K562 (cell line): Measurements from ENCODE around the gene RPL7A. TPM values are rescaled to one million over a fixed set of nuclear protein-coding genes. Genes with fewer than 3 reads are reported as not detected.

Experiments
- ATAC-seq: fragments of 200-7000 bp; cut with Tn5 transposase; 3 replicates; pipeline ENCODE4 v1.9.1; 2020; ENCODE audit warnings: moderate library complexity
- BruUV-seq: library from RNA; stranded (reverse); fragments of 400-500 nt; replicated peaks from 2 replicates; lab custom pipeline; 2021; lab: Mats Ljungman, UMichigan
- CTCF ChIA-PET: fragments of 300-600 bp; formaldehyde crosslinking; extraction: SDS; loops from one replicate; lab custom pipeline; 2021; ENCODE audit warnings: low intra/inter-chr PET ratio; lab: Yijun Ruan, JAX
- POLR2A ChIA-PET: fragments of 300-600, 350-650 bp; sonication (Branson Sonifier 250); formaldehyde crosslinking; extraction: SDS; loops from one replicate; lab custom pipeline; 2021; ENCODE audit warnings: antibody characterized with exemption, inconsistent platforms; lab: Yijun Ruan, JAX
- DNase-seq, 4 experiments: peaks; one replicate each; pipeline versions ENCODE4 v3.0.0 to v3.0.0-alpha.2; 2011 to 2018; ENCODE audit warnings: low spot score in 3 of 4, mixed read lengths in 3 of 4; ENCODE audit errors: extremely low read depth in 1 of 4
- FAIRE-seq: peaks from 2 replicates; lab custom pipeline; 2011; peaks lifted over from hg19 to GRCh38; lab: Jason Lieb, UNC
- H2AFZ ChIP-seq: 2 replicates; pipeline ENCODE4 v1.6.0; 2011; ENCODE audit warnings: low read depth, low read length, control low read depth, inconsistent platforms
- H3K27ac ChIP-seq: fragments of 200-600 bp; 3 replicates; pipeline ENCODE4 v1.8.0; 2011; ENCODE audit warnings: low read depth, mild to moderate bottlenecking, control low read depth, inconsistent platforms, low read length, moderate library complexity, mixed read lengths; ENCODE audit errors: extremely low read depth
- H3K27me3 ChIP-seq, 2 experiments: fragments of 300-600 bp in 1 of 2; 2 replicates in 1 of 2; 3 replicates in 1 of 2; pipeline versions ENCODE4 v1.6.0 to v1.8.0; 2011; ENCODE audit warnings: inconsistent platforms in 2 of 2, low read length in 2 of 2, mild to moderate bottlenecking in 1 of 2, mixed read lengths in 1 of 2, moderate library complexity in 1 of 2; ENCODE audit not compliant: control insufficient read depth in 2 of 2, insufficient read depth in 2 of 2
- H3K36me3 ChIP-seq: fragments of 300-600 bp; 3 replicates; pipeline ENCODE4 v1.8.0; 2011; ENCODE audit warnings: mild to moderate bottlenecking, low read length, inconsistent platforms; ENCODE audit not compliant: control insufficient read depth, insufficient read depth
- H3K4me1 ChIP-seq, 2 experiments: fragments of 200-600 bp in 1 of 2; replicated peaks in 1 of 2; 2 replicates in 1 of 2; 3 replicates in 1 of 2; pipeline versions ENCODE4 v1.5.1 to v1.8.0; 2011; ENCODE audit warnings: inconsistent platforms in 2 of 2, low read length in 2 of 2, mild to moderate bottlenecking in 1 of 2, mixed read lengths in 1 of 2, moderate library complexity in 1 of 2; ENCODE audit not compliant: control insufficient read depth in 2 of 2, insufficient read depth in 2 of 2
- H3K4me2 ChIP-seq: 2 replicates; pipeline ENCODE4 v1.6.1; 2011; ENCODE audit warnings: low read length, control low read depth, inconsistent platforms, mixed read lengths; ENCODE audit not compliant: insufficient read depth
- H3K4me3 ChIP-seq: fragments of 200-600 bp; sonication (generic), shearing (Covaris generic); 2 replicates; pipeline ENCODE4 v1.5.1; 2016; ENCODE audit warnings: control low read depth, inconsistent platforms
- H3K79me2 ChIP-seq: fragments of 200-600 bp; 3 replicates; pipeline ENCODE4 v1.8.0; 2011; ENCODE audit warnings: low read length, inconsistent platforms; ENCODE audit not compliant: control insufficient read depth, insufficient read depth
- H3K9ac ChIP-seq, 2 experiments: 2 replicates each; pipeline versions ENCODE4 v1.6.0 to v1.6.1; 2011; ENCODE audit warnings: low read depth in 2 of 2, low read length in 2 of 2, control low read depth in 1 of 2, inconsistent platforms in 1 of 2, mild to moderate bottlenecking in 1 of 2, mixed read lengths in 1 of 2; ENCODE audit not compliant: insufficient read depth in 1 of 2
- H3K9me1 ChIP-seq: one replicate; pipeline ENCODE4 v1.6.0; 2011; ENCODE audit warnings: inconsistent platforms, mild to moderate bottlenecking, low read length, moderate library complexity; ENCODE audit not compliant: control insufficient read depth, insufficient read depth
- H3K9me3 ChIP-seq: replicated peaks from 2 replicates; pipeline ENCODE4 v1.5.1; 2011; ENCODE audit warnings: low read depth, low read length, inconsistent platforms; ENCODE audit not compliant: control insufficient read depth, insufficient read depth
- H4K20me1 ChIP-seq: replicated peaks from 2 replicates; pipeline ENCODE4 v1.6.1; 2011; ENCODE audit warnings: low read length, inconsistent platforms, mixed read lengths; ENCODE audit not compliant: control insufficient read depth, insufficient read depth
- ARID1B ChIP-seq: fragments of 450-650 bp; IDR thresholded peaks from 2 replicates; pipeline ENCODE4 v1.6.1; 2016; ENCODE audit warnings: antibody characterized with exemption, mild to moderate bottlenecking, inconsistent platforms
- FUS ChIP-seq: fragments of 200-400 bp; formaldehyde crosslinking; optimal IDR thresholded peaks from 2 replicates; pipeline ENCODE3; 2017; ENCODE audit warnings: low read depth, low read length
- KAT2B ChIP-seq: IDR thresholded peaks from one replicate; pipeline ENCODE4 v1.6.1; 2012; ENCODE audit warnings: low read depth, mild to moderate bottlenecking, control low read depth, inconsistent platforms, low read length, moderate library complexity
- KLF10 ChIP-seq: fragments of 250-450 bp; sonication (Bioruptor Pico); IDR thresholded peaks from 2 replicates; pipeline ENCODE4 v1.6.1; 2021; ENCODE audit warnings: matching md5 sums
- MCM2 ChIP-seq: fragments of 450-650 bp; IDR thresholded peaks from 2 replicates; pipeline ENCODE4 v1.6.1; 2017; ENCODE audit warnings: low read depth, mild to moderate bottlenecking
- NFIC ChIP-seq: fragments of 450-650 bp; IDR thresholded peaks from 2 replicates; pipeline ENCODE4 v1.6.1; 2017; ENCODE audit warnings: mild to moderate bottlenecking, inconsistent platforms
- NFXL1 ChIP-seq: fragments of 450-650 bp; formaldehyde crosslinking; IDR thresholded peaks from 2 replicates; pipeline ENCODE4 v1.4.0; 2021; ENCODE audit warnings: mild to moderate bottlenecking
- NR2C2 ChIP-seq, 2 experiments: fragments of 200-800 bp in 1 of 2; sonication (Bioruptor generic) in 1 of 2; sonication (generic) in 1 of 2; formaldehyde crosslinking in 1 of 2; IDR thresholded peaks; 2 replicates each; pipeline versions ENCODE4 v1.6.1 to v1.8.0; 2016 to 2022; ENCODE audit warnings: mild to moderate bottlenecking in 1 of 2, missing compliant biosample characterization in 1 of 2, missing genetic modification characterization in 1 of 2, missing genetic modification reagents in 1 of 2
- OTX1 ChIP-seq: fragments of 450-650 bp; formaldehyde crosslinking; IDR thresholded peaks from 2 replicates; pipeline ENCODE4 v1.4.0; 2022; ENCODE audit warnings: mild to moderate bottlenecking
- SP1 ChIP-seq: sonication (generic); formaldehyde crosslinking; IDR thresholded peaks from 2 replicates; pipeline ENCODE4 v1.8.1; 2022; ENCODE audit warnings: mild to moderate bottlenecking, missing genetic modification reagents
- SREBF2 ChIP-seq: sonication (generic); formaldehyde crosslinking; IDR thresholded peaks from 2 replicates; pipeline ENCODE4 v1.4.0; 2020; ENCODE audit warnings: mild to moderate bottlenecking, missing genetic modification reagents
- YBX1 ChIP-seq: fragments of 450-650 bp; IDR thresholded peaks from 2 replicates; pipeline ENCODE4 v1.7.1; 2016; ENCODE audit warnings: mild to moderate bottlenecking
- ZFPM2 ChIP-seq: fragments of 250-450 bp; sonication (Bioruptor Pico); IDR thresholded peaks from 2 replicates; pipeline ENCODE4 v1.5.1; 2022; ENCODE audit warnings: mild to moderate bottlenecking
- ZNF507 ChIP-seq: conservative IDR thresholded peaks from 2 replicates; pipeline ENCODE4 v1.6.1; 2017; ENCODE audit warnings: missing genetic modification characterization, missing compliant biosample characterization
- ZNF717 ChIP-seq: fragments of 250-450 bp; sonication (Bioruptor Pico); IDR thresholded peaks from 2 replicates; pipeline ENCODE4 v1.5.0; 2021
- WGBS: fragments of 100-300 bp; shearing (Covaris generic); methylation state at CpG from one replicate; pipeline ENCODE4 v1.1.6; 2016; ENCODE audit warnings: low coverage, mixed read lengths; ENCODE audit not compliant: insufficient coverage; ENCODE audit errors: missing lambda C conversion rate; 5-methylcytosine and 5-hydroxymethylcytosine counted together
- in situ Hi-C: fragments of 300-500 bp; cut with MboI; formaldehyde crosslinking; loops from 4 replicates; pipeline ENCODE4 v1.15.0; 2018; ENCODE audit warnings: inconsistent platforms, mixed read lengths
- intact Hi-C: fragments of 100-400 bp; cut with micrococcal nuclease; formaldehyde crosslinking; loops from 2 replicates; pipeline ENCODE4 v1.14.2; 2022
- polyA plus RNA-seq, 8 experiments: library from polyadenylated mRNA; depleted of rRNA in 4 of 8; stranded (reverse) in 5 of 8; unstranded in 3 of 8; fragments of >200 nt; fragmentation: Nextera tagmentation in 2 of 8; fragmentation: Illumina TruSeq in 1 of 8; extraction: Ambion mirVana in 2 of 8; extraction: Trizol in 1 of 8; gene quantifications; 2 replicates each; pipeline versions ENCODE4 v1.2.1 to v1.2.3, GENCODE V29; 2011 to 2014; ENCODE audit warnings: inconsistent platforms in 1 of 8, missing spikeins in 1 of 8
- total RNA-seq, 7 experiments: library from RNA; depleted of rRNA in 6 of 7; stranded (reverse); fragments of >200 nt in 6 of 7; fragmentation: Illumina TruSeq in 2 of 7; extraction: Trizol in 2 of 7; gene quantifications; 2 replicates each; pipeline versions ENCODE4 v1.2.1 to v1.2.3, GENCODE V29; 2011 to 2021; ENCODE audit warnings: low replicate concordance in 1 of 7
- TF ChIP-seq, protein P1 (sequence below): fragments of 200-400 bp; formaldehyde crosslinking; IDR thresholded peaks from 2 replicates; pipeline ENCODE4 v1.6.1; 2017; ENCODE audit warnings: mild to moderate bottlenecking, low read depth, low read length, moderate library complexity
- TF ChIP-seq, protein P2 (sequence below): sonication (generic); formaldehyde crosslinking; IDR thresholded peaks from 2 replicates; pipeline ENCODE4 v1.8.0; 2022; ENCODE audit warnings: mild to moderate bottlenecking, missing genetic modification reagents
- TF ChIP-seq, protein P3 (sequence below): fragments of 250-450 bp; sonication (Bioruptor Pico); IDR thresholded peaks from 2 replicates; pipeline ENCODE4 v1.9.0; 2021; ENCODE audit warnings: mild to moderate bottlenecking

The RPL7A gene
- total and polyA plus RNA-seq, 9 of the 15 experiments (the other 6 are each of a cell fraction or from before 2014, with no cell fraction given), result 1,935 to 3,760 (median 2,652) TPM

DNA sequence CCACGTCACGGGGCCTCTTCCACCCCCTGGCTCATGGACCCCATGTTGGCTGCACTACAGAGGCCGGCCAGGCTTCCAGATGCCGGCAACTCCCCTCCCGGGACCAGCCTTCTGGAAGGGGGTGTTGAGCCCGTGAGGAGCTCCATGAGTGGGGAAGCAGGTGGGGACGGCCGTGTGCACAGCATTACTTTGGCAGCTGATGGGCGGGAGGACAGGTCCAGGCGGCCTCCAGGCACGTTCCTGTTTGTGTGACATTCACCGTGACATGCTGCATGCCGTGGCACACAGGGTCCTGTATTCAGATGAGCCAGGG, 43.9 kb upstream of the RPL7A start (continued):
- TF ChIP-seq, protein P1, sequence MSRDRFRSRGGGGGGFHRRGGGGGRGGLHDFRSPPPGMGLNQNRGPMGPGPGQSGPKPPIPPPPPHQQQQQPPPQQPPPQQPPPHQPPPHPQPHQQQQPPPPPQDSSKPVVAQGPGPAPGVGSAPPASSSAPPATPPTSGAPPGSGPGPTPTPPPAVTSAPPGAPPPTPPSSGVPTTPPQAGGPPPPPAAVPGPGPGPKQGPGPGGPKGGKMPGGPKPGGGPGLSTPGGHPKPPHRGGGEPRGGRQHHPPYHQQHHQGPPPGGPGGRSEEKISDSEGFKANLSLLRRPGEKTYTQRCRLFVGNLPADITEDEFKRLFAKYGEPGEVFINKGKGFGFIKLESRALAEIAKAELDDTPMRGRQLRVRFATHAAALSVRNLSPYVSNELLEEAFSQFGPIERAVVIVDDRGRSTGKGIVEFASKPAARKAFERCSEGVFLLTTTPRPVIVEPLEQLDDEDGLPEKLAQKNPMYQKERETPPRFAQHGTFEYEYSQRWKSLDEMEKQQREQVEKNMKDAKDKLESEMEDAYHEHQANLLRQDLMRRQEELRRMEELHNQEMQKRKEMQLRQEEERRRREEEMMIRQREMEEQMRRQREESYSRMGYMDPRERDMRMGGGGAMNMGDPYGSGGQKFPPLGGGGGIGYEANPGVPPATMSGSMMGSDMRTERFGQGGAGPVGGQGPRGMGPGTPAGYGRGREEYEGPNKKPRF, result no peak
- TF ChIP-seq MCM2 (no peak), ZNF717 (CRISPR knock-in tag) (no peak), ARID1B (no peak), KAT2B (no peak), OTX1 (CRISPR knock-in tag) (no peak)

DNA sequence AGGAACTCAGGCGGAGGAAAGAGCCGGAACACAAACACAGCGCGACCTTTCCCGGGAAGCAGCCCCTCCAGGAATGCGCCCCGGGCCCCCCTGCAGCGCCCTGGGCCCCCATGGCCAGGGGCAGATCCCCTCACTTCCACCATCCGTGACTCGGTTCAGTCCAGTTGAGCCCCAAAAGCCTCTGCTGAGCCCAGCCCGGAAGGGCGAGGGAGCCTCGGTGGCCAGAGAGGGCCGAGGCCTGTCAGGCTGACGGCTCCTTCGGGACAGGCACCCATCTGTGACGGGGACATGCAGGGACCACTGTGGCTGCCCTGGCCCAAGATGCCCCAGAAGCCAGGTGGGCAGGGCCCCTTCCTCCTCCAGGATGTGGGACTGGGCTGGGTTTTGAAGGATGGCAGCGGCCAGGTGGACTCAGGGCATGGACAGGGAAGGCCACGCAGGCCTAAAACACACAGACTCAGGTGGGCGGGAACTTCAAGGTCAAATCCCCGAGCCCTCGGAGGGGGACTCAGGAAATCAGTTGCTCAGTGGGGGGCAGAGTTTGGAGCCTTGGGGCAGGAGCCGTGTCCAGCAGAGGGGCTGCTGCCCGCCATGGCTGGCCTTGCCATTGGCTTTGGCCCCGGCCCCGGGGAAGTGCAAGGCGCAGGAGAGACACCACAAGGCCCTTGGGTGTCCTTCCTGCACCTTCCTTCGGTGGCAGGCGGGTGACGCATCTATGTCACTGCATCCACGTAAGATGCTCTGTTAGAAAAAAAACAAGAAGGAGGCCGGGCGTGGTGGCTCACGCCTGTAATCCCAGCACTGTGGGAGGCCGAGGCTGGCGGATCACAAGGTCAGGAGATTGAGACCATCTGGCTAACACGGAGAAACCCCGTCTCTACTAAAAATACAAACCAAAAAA, 43.3 kb upstream of the RPL7A start:
- 68% methylated on average over 29 of the region's 38 CpGs for WGBS
- ChIA-PET POLR2A (no interaction called here), CTCF (interaction anchor here (0.7 kb wide), 1 partner anchor 350 kb away, joined by 3 read pairs; no protein-coding TSS in a partner anchor)
- H4K20me1 ChIP-seq, result no peaks in the 10 kb centered on the region
- H3K9me1 ChIP-seq, result no peaks in the 10 kb centered on the region
- BruUV-seq, result no TSS peak
- peaks cover 0 to 7% of the 10 kb centered on the region in 2 experiments; a peak in 1 of 5 replicates for H3K27me3 ChIP-seq
- DNase-seq (no peak), FAIRE-seq (no peak), ATAC-seq (no peak)
- no peak overlapping the region for H3K27ac ChIP-seq
- peaks cover 3 to 20% of the 10 kb centered on the region in 2 experiments; a peak in 3 of 5 replicates for H3K4me1 ChIP-seq
- intact Hi-C loops, result no loop called here
- peaks cover 4% of the 10 kb centered on the region for H3K9me3 ChIP-seq
- no peaks in the 10 kb centered on the region for H3K79me2 ChIP-seq
- no peaks in the 10 kb centered on the region for H3K36me3 ChIP-seq
- no peak overlapping the region for H3K4me3 ChIP-seq
- in situ Hi-C loops, result no loop called here
- no peak overlapping the region for H3K9ac ChIP-seq
- no peak overlapping the region for H2AFZ ChIP-seq
- no peak overlapping the region for H3K4me2 ChIP-seq
- TF ChIP-seq NR2C2 (CRISPR knock-in tag; IDR thresholded peaks at IDR 0.05) (no peak), NR2C2 (tag; IDR thresholded peaks at IDR 0.05) (no peak), NFIC (no peak), ZNF507 (no peak), KLF10 (CRISPR knock-in tag) (no peak), ZFPM2 (CRISPR knock-in tag) (no peak), FUS (no peak), YBX1 (no peak), SP1 (CRISPR knock-in tag) (no peak), SREBF2 (no peak), NFXL1 (CRISPR knock-in tag) (no peak)
- TF ChIP-seq, protein P2, sequence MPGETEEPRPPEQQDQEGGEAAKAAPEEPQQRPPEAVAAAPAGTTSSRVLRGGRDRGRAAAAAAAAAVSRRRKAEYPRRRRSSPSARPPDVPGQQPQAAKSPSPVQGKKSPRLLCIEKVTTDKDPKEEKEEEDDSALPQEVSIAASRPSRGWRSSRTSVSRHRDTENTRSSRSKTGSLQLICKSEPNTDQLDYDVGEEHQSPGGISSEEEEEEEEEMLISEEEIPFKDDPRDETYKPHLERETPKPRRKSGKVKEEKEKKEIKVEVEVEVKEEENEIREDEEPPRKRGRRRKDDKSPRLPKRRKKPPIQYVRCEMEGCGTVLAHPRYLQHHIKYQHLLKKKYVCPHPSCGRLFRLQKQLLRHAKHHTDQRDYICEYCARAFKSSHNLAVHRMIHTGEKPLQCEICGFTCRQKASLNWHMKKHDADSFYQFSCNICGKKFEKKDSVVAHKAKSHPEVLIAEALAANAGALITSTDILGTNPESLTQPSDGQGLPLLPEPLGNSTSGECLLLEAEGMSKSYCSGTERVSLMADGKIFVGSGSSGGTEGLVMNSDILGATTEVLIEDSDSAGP (CRISPR knock-in tag), result no peak
- TF ChIP-seq, protein P3, sequence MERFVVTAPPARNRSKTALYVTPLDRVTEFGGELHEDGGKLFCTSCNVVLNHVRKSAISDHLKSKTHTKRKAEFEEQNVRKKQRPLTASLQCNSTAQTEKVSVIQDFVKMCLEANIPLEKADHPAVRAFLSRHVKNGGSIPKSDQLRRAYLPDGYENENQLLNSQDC (CRISPR knock-in tag), result no peak
